Karpas-422 (cell line): ENCODE measurements around the gene NPPC. TPM values are rescaled to one million over a fixed set of nuclear protein-coding genes. Genes with fewer than 3 reads are reported as not detected.
"Not testable (repeated sequence)": the region's sequence is repeated elsewhere in the genome, so short reads cannot be mapped to it uniquely, and the experiment has no call there.

ENCODE experiments used
- DNase-seq: peaks from one replicate; pipeline ENCODE4 v3.0.0-alpha.2; 2015
- H2AFZ ChIP-seq: fragments of 200-600 bp; sonication (generic); 2 replicates; pipeline ENCODE4 v1.6.1; 2014; ENCODE audit warnings: antibody characterized with exemption, low read length, mixed read lengths
- H3K27ac ChIP-seq: fragments of 200-600 bp; sonication (generic); 2 replicates; pipeline ENCODE4 v1.5.1; 2014; ENCODE audit warnings: mild to moderate bottlenecking, low read length, moderate library complexity
- H3K27me3 ChIP-seq: fragments of 200-600 bp; sonication (generic); 2 replicates; pipeline ENCODE4 v1.6.1; 2014; ENCODE audit warnings: low read length, mixed read lengths
- H3K36me3 ChIP-seq: fragments of 200-600 bp; sonication (generic); 2 replicates; pipeline ENCODE4 v1.6.1; 2014; ENCODE audit warnings: low read length, mixed read lengths; ENCODE audit not compliant: insufficient read depth
- H3K4me1 ChIP-seq: fragments of 200-600 bp; sonication (generic); 2 replicates; pipeline ENCODE4 v1.6.1; 2014; ENCODE audit warnings: mild to moderate bottlenecking, low read length, mixed read lengths
- H3K4me2 ChIP-seq: fragments of 200-600 bp; sonication (generic); 2 replicates; pipeline ENCODE4 v1.6.1; 2014; ENCODE audit warnings: low read length, low read depth, mild to moderate bottlenecking; ENCODE audit not compliant: poor library complexity, severe bottlenecking
- H3K4me3 ChIP-seq: fragments of 200-600 bp; sonication (generic); 2 replicates; pipeline ENCODE4 v1.5.1; 2014; ENCODE audit warnings: mild to moderate bottlenecking, antibody characterized with exemption, low read length, mixed read lengths
- H3K79me2 ChIP-seq: fragments of 200-600 bp; sonication (generic); 2 replicates; pipeline ENCODE4 v1.6.1; 2014; ENCODE audit warnings: mild to moderate bottlenecking, low read length, mixed read lengths
- H3K9ac ChIP-seq: fragments of 200-600 bp; sonication (generic); 2 replicates; pipeline ENCODE4 v1.6.0; 2014; ENCODE audit warnings: low read length
- H3K9me2 ChIP-seq: fragments of 200-600 bp; sonication (generic), shearing (Covaris generic); replicated peaks from 2 replicates; pipeline ENCODE4 v1.6.0; 2014; ENCODE audit warnings: mild to moderate bottlenecking, low read length, moderate library complexity; ENCODE audit not compliant: insufficient read depth
- H3K9me3 ChIP-seq: fragments of 300-700, 200-600 bp; sonication (generic); 2 replicates; pipeline ENCODE4 v1.6.1; 2014; ENCODE audit warnings: low read length, mixed read lengths
- H4K20me1 ChIP-seq: fragments of 200-600 bp; sonication (generic); 2 replicates; pipeline ENCODE4 v1.6.1; 2014; ENCODE audit warnings: mild to moderate bottlenecking, antibody characterized with exemption, low read length, low read depth; ENCODE audit not compliant: insufficient read depth
- total RNA-seq: library from RNA; depleted of rRNA; stranded (reverse); fragments of >200 nt; shearing (Covaris generic); gene quantifications from 2 replicates; pipeline ENCODE4 v1.2.3, GENCODE V29; 2014; ENCODE audit warnings: low replicate concordance

The NPPC gene
- total RNA-seq, 1 experiment from 2014 or later: not detected

DNA sequence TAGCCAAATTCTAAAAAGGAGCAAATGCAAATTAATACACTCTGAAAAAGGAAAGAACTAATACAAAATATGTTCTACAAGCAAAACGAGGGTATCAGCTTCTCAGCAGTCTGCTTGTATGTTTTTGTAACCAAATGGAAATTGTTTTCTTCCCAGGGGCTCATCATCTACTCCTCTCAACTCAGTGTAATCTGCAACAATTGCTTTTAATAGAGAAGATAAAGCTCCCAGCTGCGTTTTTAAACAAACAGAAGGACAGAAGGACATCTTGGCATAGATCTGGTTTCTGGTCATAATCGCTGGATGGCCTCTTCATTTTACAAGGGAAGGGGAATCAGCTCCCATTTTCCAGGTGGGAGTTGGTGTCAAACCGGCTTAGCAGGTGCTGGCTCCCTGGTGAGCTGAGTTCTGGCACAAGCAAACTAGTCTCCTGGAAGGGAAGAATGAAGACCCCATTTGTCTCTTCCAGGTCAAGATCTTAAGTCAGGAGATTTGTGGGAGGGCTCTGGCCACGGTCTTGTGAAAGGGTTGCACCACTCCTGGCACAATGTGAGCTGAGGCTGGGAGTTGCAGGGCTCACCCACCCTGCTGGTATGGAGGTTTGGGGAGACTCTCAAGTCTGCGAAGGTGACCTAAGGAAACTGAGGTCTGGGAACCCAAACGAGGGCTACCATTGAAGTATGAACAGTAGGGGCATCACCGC, 41.6 kb downstream of the NPPC start:
- Histone ChIP-seq H2AFZ (no peak overlapping the region), H3K9ac (no peak overlapping the region), H3K27ac (no peak overlapping the region), H3K4me1 (no peaks in the 10 kb centered on the region), H3K4me3 (no peak overlapping the region), H3K79me2 (no peaks in the 10 kb centered on the region), H3K27me3 (no peaks in the 10 kb centered on the region), H4K20me1 (no peaks in the 10 kb centered on the region), H3K9me3 (no peaks in the 10 kb centered on the region; the same call in 1 of the 2 replicates), H3K36me3 (no peaks in the 10 kb centered on the region), H3K9me2 (no peaks in the 10 kb centered on the region), H3K4me2 (no peak overlapping the region)
- DNase-seq: no peak

- Histone ChIP-seq H3K36me3 (no peaks in the 10 kb centered on the region), H3K4me2 (no peak overlapping the region), H3K27me3 (no peaks in the 10 kb centered on the region), H4K20me1 (no peaks in the 10 kb centered on the region), H3K9me3 (no peaks in the 10 kb centered on the region; the same call in 1 of the 2 replicates), H3K4me3 (no peak overlapping the region), H2AFZ (no peak overlapping the region), H3K9ac (no peak overlapping the region), H3K4me1 (no peaks in the 10 kb centered on the region), H3K79me2 (no peaks in the 10 kb centered on the region), H3K9me2 (no peaks in the 10 kb centered on the region), H3K27ac (no peak overlapping the region)
- DNase-seq: no peak
Measured at GRCh38 chr2:231883468-231883881, 42.7 kb downstream of the NPPC start.

GRCh38 chr2:231882646-231883045, 43.5 kb downstream of the NPPC start:
- Histone ChIP-seq H3K9ac (no peak overlapping the region), H3K27me3 (no peaks in the 10 kb centered on the region), H3K79me2 (no peaks in the 10 kb centered on the region), H3K4me1 (no peaks in the 10 kb centered on the region), H3K9me3 (no peaks in the 10 kb centered on the region; the same call in 1 of the 2 replicates), H3K4me2 (no peak overlapping the region), H3K36me3 (no peaks in the 10 kb centered on the region), H2AFZ (no peak overlapping the region), H3K4me3 (no peak overlapping the region), H4K20me1 (no peaks in the 10 kb centered on the region), H3K27ac (no peak overlapping the region), H3K9me2 (no peaks in the 10 kb centered on the region)
- DNase-seq: no peak

- not testable (repeated sequence) for DNase-seq, H4K20me1 ChIP-seq, H3K4me1 ChIP-seq
Measured at GRCh38 chr2:231880371-231880770, 45.8 kb downstream of the NPPC start.

GRCh38 chr2:231879216-231879615, 47.0 kb downstream of the NPPC start:
- H3K9me3 ChIP-seq: no peaks in the 10 kb centered on the region
- H3K36me3 ChIP-seq: no peaks in the 10 kb centered on the region
- no peaks in the 10 kb centered on the region for H3K27me3 ChIP-seq
- H2AFZ ChIP-seq: no peak overlapping the region
- no peaks in the 10 kb centered on the region for H4K20me1 ChIP-seq
- H3K4me3 ChIP-seq: no peak overlapping the region
- H3K4me2 ChIP-seq: no peak overlapping the region
- H3K4me1 ChIP-seq: no peaks in the 10 kb centered on the region
- DNase-seq: no peak
- no peak overlapping the region for H3K9ac ChIP-seq
- H3K27ac ChIP-seq: no peak overlapping the region
- no peaks in the 10 kb centered on the region for H3K9me2 ChIP-seq
- no peaks in the 10 kb centered on the region for H3K79me2 ChIP-seq

More at GRCh38 chr2:231880371-231880770, 45.8 kb downstream of the NPPC start:
- H3K27me3 ChIP-seq, H3K4me3 ChIP-seq, H3K9me2 ChIP-seq, H3K79me2 ChIP-seq, H3K9me3 ChIP-seq, H3K4me2 ChIP-seq, H3K9ac ChIP-seq, H3K36me3 ChIP-seq, H2AFZ ChIP-seq, H3K27ac ChIP-seq: not testable (repeated sequence)

DNA sequence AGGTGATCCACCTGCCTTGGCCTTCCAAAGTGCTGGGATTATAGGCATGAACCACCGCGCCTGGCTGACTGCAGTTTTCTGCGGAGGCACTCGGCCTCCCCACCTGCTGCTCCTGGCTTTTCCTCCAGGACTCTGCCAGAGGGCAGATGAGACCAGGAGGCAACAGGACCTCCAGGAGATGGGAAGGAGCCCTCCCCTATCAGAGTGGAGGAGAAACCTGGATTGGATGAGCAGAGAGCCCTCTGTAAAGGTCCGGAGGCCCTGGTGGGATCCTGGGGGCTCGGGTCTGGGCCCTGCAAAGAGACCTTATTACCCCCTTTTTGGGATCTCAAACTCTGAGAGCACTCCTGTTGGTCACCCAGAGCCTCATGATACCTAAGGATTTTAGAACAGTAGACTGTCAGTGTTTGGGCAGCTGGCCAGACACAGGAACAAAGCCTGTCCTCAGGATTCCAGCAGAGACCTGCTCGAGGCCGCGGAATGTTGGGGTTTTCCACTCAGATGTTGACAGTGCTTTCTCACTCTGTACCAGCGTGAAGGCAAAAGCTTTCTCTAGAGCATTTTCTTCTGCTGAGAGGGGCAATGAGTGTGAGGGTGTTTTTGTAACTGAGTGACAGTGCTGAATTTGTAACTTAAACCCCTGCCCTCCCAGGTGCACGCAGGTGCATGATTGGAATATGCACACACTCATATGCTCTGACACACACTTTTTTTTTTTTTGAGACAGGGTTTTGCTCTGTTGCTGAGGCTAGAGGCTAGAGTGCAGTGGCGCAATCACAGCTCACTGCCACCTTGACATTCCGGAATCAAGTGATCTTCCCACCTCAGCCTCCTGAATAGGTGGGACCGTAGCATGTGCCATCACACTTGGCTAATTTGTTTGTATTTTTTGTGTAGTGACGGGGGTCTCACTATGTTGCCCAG, 48.4 kb downstream of the NPPC start:
- Histone ChIP-seq H3K27ac (no peak overlapping the region), H2AFZ (no peak overlapping the region), H3K4me2 (no peak overlapping the region), H3K27me3 (no peaks in the 10 kb centered on the region), H3K9me2 (no peaks in the 10 kb centered on the region), H3K4me3 (no peak overlapping the region), H3K36me3 (no peaks in the 10 kb centered on the region), H3K4me1 (no peaks in the 10 kb centered on the region), H3K9me3 (no peaks in the 10 kb centered on the region), H4K20me1 (no peaks in the 10 kb centered on the region), H3K9ac (no peak overlapping the region), H3K79me2 (no peaks in the 10 kb centered on the region)
- DNase-seq: no peak

- no peaks in the 10 kb centered on the region for H3K27me3 ChIP-seq
- H3K79me2 ChIP-seq: no peaks in the 10 kb centered on the region
- H3K27ac ChIP-seq: no peak overlapping the region
- no peaks in the 10 kb centered on the region for H3K4me1 ChIP-seq
- no peak for DNase-seq
- no peaks in the 10 kb centered on the region for H3K9me2 ChIP-seq
- no peak overlapping the region for H3K4me2 ChIP-seq
- no peak overlapping the region for H3K9ac ChIP-seq
- H3K4me3 ChIP-seq: no peak overlapping the region
- H2AFZ ChIP-seq: no peak overlapping the region
- no peaks in the 10 kb centered on the region for H3K36me3 ChIP-seq
- no peaks in the 10 kb centered on the region for H3K9me3 ChIP-seq
- no peaks in the 10 kb centered on the region for H4K20me1 ChIP-seq
Measured at GRCh38 chr2:231874944-231875343, 51.3 kb downstream of the NPPC start.
